Measurements from ENCODE around the gene ZNF385C.
"Not testable (repeated sequence)": the region's sequence is repeated elsewhere in the genome, so short reads cannot be mapped to it uniquely, and the experiment has no call there.

The ZNF385C gene

DNA sequence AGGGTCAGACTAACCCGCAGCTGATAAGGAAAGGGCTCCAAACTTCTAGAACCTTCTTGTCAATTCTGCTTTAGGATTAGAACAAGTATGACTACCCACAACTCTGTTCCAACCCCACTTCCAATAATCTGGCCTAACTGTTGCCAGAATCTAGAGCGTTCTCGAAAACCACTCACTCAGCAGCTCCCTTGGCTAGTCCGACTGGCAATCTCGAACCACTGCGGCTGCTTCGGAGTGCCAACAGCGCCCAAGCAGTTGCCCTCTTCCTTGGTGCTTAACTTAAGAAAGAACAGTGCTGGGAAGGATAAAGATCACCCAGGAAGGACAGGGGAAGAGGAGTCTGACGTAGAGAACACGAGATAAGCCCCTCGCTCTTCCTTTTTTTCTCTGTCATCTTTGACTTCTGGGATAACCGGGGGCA lies 81.9 kb downstream of the ZNF385C start:
- Histone ChIP-seq H2AK5ac (ENCODE audit: low read length) (peak overlapping the region; percentile 89), H3K79me2 (ENCODE audit: control insufficient read depth, insufficient read depth, low read length) (peaks cover 62% of the 10 kb centered on the region), H4K8ac (ENCODE audit: low read depth, low read length) (no peak overlapping the region), H3K27ac (ENCODE audit: low read depth, low read length) (peak overlapping the region; percentile 91), H3K18ac (ENCODE audit: low read length) (peak overlapping the region; percentile 92), H2BK5ac (ENCODE audit: low read length) (peak overlapping the region; percentile 71), H3K36me3 (ENCODE audit: control insufficient read depth, insufficient read depth, low read length) (no peaks in the 10 kb centered on the region), H2BK120ac (ENCODE audit: low read depth, low read length) (no peak overlapping the region), H3K4me2 (ENCODE audit: low read length) (peak overlapping the region; percentile 92), H3K4me3 (ENCODE audit: low read length) (peak overlapping the region; percentile 62), H2BK15ac (replicated peaks; ENCODE audit: low read depth) (no peak overlapping the region), H4K5ac (ENCODE audit: low read length) (peak overlapping the region; percentile 60), H3K4ac (ENCODE audit: low read depth, low read length) (peak overlapping the region; percentile 82), H3K27me3 (ENCODE audit: insufficient read depth, low read length, poor library complexity) (no peaks in the 10 kb centered on the region), H3K23ac (ENCODE audit: low read length) (peak overlapping the region; percentile 92), H3K79me1 (ENCODE audit: low read length) (peaks cover 13% of the 10 kb centered on the region), H3K56ac (ENCODE audit: low read length) (peak overlapping the region; percentile 100), H3K4me1 (ENCODE audit: control insufficient read depth, low read depth, low read length) (peaks cover 13% of the 10 kb centered on the region), H3K9ac (ENCODE audit: low read length) (peak overlapping the region; percentile 77)
- no CpG with 5 or more reads among the region's 12 CpGs for WGBS (ENCODE audit: extremely low coverage, insufficient coverage, low lambda C conversion rate)
- DNase-seq, result no peak

DNA sequence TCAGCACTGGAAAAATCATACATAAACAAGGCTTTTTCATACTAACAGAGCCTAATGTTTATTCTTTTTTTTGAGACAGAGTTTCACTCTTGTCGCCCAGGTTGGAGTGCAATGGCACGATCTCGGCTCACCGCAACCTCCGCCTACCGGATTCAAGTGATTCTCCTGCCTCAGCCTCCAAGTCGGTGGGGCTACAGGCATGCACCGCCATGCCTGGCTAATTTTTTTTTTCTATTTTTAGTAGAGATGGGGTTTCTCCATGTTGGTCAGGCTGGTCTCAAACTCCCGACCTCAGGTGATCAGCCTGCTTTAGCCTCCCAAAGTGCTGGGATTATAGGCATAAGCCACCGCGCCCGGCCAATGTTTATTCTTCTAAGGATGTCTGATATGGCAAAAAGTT lies 84.5 kb downstream of the ZNF385C start:
- not testable (repeated sequence) for H2BK5ac ChIP-seq (ENCODE audit: low read length); H4K5ac ChIP-seq (ENCODE audit: low read length); H3K4ac ChIP-seq (ENCODE audit: low read depth, low read length); H3K36me3 ChIP-seq (ENCODE audit: control insufficient read depth, insufficient read depth, low read length); H3K27me3 ChIP-seq (ENCODE audit: insufficient read depth, low read length, poor library complexity); H3K27ac ChIP-seq (ENCODE audit: low read depth, low read length); H3K4me3 ChIP-seq (ENCODE audit: low read length); H3K56ac ChIP-seq (ENCODE audit: low read length); H2BK120ac ChIP-seq (ENCODE audit: low read depth, low read length); H3K9ac ChIP-seq (ENCODE audit: low read length); H4K8ac ChIP-seq (ENCODE audit: low read depth, low read length); H2AK5ac ChIP-seq (ENCODE audit: low read length); H3K18ac ChIP-seq (ENCODE audit: low read length); H2BK15ac ChIP-seq (replicated peaks; ENCODE audit: low read depth); H3K23ac ChIP-seq (ENCODE audit: low read length); DNase-seq; H3K4me2 ChIP-seq (ENCODE audit: low read length)
- Histone ChIP-seq H3K4me1 (ENCODE audit: control insufficient read depth, low read depth, low read length) (peaks cover 11% of the 10 kb centered on the region), H3K79me1 (ENCODE audit: low read length) (peaks cover 12% of the 10 kb centered on the region), H3K79me2 (ENCODE audit: control insufficient read depth, insufficient read depth, low read length) (peaks cover 77% of the 10 kb centered on the region)
- no CpG with 5 or more reads among the region's 12 CpGs for WGBS (ENCODE audit: extremely low coverage, insufficient coverage, low lambda C conversion rate)

- Histone ChIP-seq H3K4me1 (ENCODE audit: control insufficient read depth, low read depth, low read length) (peaks cover 11% of the 10 kb centered on the region), H3K79me1 (ENCODE audit: low read length) (peaks cover 12% of the 10 kb centered on the region), H3K79me2 (ENCODE audit: control insufficient read depth, insufficient read depth, low read length) (peaks cover 82% of the 10 kb centered on the region)
- H2AK5ac ChIP-seq (ENCODE audit: low read length); H2BK15ac ChIP-seq (replicated peaks; ENCODE audit: low read depth); H4K8ac ChIP-seq (ENCODE audit: low read depth, low read length); H3K36me3 ChIP-seq (ENCODE audit: control insufficient read depth, insufficient read depth, low read length); H2BK120ac ChIP-seq (ENCODE audit: low read depth, low read length); H3K4me2 ChIP-seq (ENCODE audit: low read length); H3K56ac ChIP-seq (ENCODE audit: low read length); H3K27me3 ChIP-seq (ENCODE audit: insufficient read depth, low read length, poor library complexity); H2BK5ac ChIP-seq (ENCODE audit: low read length); H3K9ac ChIP-seq (ENCODE audit: low read length); H3K4ac ChIP-seq (ENCODE audit: low read depth, low read length); H3K27ac ChIP-seq (ENCODE audit: low read depth, low read length); H3K4me3 ChIP-seq (ENCODE audit: low read length); H4K5ac ChIP-seq (ENCODE audit: low read length); H3K18ac ChIP-seq (ENCODE audit: low read length); H3K23ac ChIP-seq (ENCODE audit: low read length): not testable (repeated sequence)
- no CpG with 5 or more reads among the region's 4 CpGs for WGBS (ENCODE audit: extremely low coverage, insufficient coverage, low lambda C conversion rate)
- peak; percentile 74 for DNase-seq
These were observed 85.9 kb downstream of the ZNF385C start for GRCh38 chr17:42012363-42012762.

- no peak overlapping the region for H4K8ac ChIP-seq (ENCODE audit: low read depth, low read length)
- peaks cover 9% of the 10 kb centered on the region for H3K4me1 ChIP-seq (ENCODE audit: control insufficient read depth, low read depth, low read length)
- H3K4ac ChIP-seq (ENCODE audit: low read depth, low read length), result no peak overlapping the region
- H3K18ac ChIP-seq (ENCODE audit: low read length), result no peak overlapping the region
- no CpG with 5 or more reads among the region's 3 CpGs for WGBS (ENCODE audit: extremely low coverage, insufficient coverage, low lambda C conversion rate)
- no peak overlapping the region for H3K23ac ChIP-seq (ENCODE audit: low read length)
- no peak overlapping the region for H3K4me2 ChIP-seq (ENCODE audit: low read length)
- H4K5ac ChIP-seq (ENCODE audit: low read length), result no peak overlapping the region
- no peak overlapping the region for H3K27ac ChIP-seq (ENCODE audit: low read depth, low read length)
- no peak overlapping the region for H3K9ac ChIP-seq (ENCODE audit: low read length)
- no peak overlapping the region for H3K56ac ChIP-seq (ENCODE audit: low read length)
- H2BK15ac ChIP-seq (replicated peaks; ENCODE audit: low read depth), result no peak overlapping the region
- H2BK120ac ChIP-seq (ENCODE audit: low read depth, low read length), result no peak overlapping the region
- no peaks in the 10 kb centered on the region for H3K27me3 ChIP-seq (ENCODE audit: insufficient read depth, low read length, poor library complexity)
- H2BK5ac ChIP-seq (ENCODE audit: low read length), result no peak overlapping the region
- no peak overlapping the region for H3K4me3 ChIP-seq (ENCODE audit: low read length)
- H2AK5ac ChIP-seq (ENCODE audit: low read length), result no peak overlapping the region
- peak; percentile 57 for DNase-seq
- peaks cover 9% of the 10 kb centered on the region for H3K79me1 ChIP-seq (ENCODE audit: low read length)
- peaks cover 82% of the 10 kb centered on the region for H3K79me2 ChIP-seq (ENCODE audit: control insufficient read depth, insufficient read depth, low read length)
- H3K36me3 ChIP-seq (ENCODE audit: control insufficient read depth, insufficient read depth, low read length), result no peaks in the 10 kb centered on the region
These were observed 87.3 kb downstream of the ZNF385C start for GRCh38 chr17:42010898-42011516.

- H3K36me3 ChIP-seq (ENCODE audit: control insufficient read depth, insufficient read depth, low read length); H2BK5ac ChIP-seq (ENCODE audit: low read length); H3K27me3 ChIP-seq (ENCODE audit: insufficient read depth, low read length, poor library complexity); H3K18ac ChIP-seq (ENCODE audit: low read length); H2BK15ac ChIP-seq (replicated peaks; ENCODE audit: low read depth); H3K4me1 ChIP-seq (ENCODE audit: control insufficient read depth, low read depth, low read length); DNase-seq; H3K56ac ChIP-seq (ENCODE audit: low read length); H3K79me1 ChIP-seq (ENCODE audit: low read length); H4K5ac ChIP-seq (ENCODE audit: low read length); H3K4ac ChIP-seq (ENCODE audit: low read depth, low read length); H2BK120ac ChIP-seq (ENCODE audit: low read depth, low read length); H3K27ac ChIP-seq (ENCODE audit: low read depth, low read length); H3K4me3 ChIP-seq (ENCODE audit: low read length); H3K9ac ChIP-seq (ENCODE audit: low read length); H2AK5ac ChIP-seq (ENCODE audit: low read length); H3K4me2 ChIP-seq (ENCODE audit: low read length); H4K8ac ChIP-seq (ENCODE audit: low read depth, low read length); H3K23ac ChIP-seq (ENCODE audit: low read length): not testable (repeated sequence)
- no CpG with 5 or more reads among the region's 9 CpGs for WGBS (ENCODE audit: extremely low coverage, insufficient coverage, low lambda C conversion rate)
- H3K79me2 ChIP-seq (ENCODE audit: control insufficient read depth, insufficient read depth, low read length), result peaks cover 78% of the 10 kb centered on the region
These were observed 88.0 kb downstream of the ZNF385C start for GRCh38 chr17:42010266-42010680.

DNA sequence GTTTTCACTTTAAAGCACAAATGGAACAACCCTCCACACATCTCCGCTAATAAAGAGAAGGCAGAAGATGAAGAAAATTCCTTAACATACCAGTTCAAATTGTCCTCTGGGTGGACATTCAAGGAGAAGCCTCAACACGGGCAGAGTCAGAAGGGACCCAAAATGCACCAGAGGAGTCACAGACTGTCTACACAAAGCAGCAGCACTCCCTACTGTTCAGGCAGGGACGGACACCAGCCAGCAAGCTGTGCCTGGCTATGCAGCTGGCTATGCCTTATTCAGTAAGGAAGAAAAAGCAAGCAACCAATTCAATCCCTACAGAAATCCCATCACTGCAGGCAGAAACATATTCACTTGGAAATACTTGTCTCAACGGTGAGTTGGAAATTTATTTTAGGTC lies 89.1 kb downstream of the ZNF385C start:
- Histone ChIP-seq H3K27ac (ENCODE audit: low read depth, low read length) (no peak overlapping the region), H2AK5ac (ENCODE audit: low read length) (no peak overlapping the region), H3K79me1 (ENCODE audit: low read length) (peaks cover 13% of the 10 kb centered on the region), H2BK120ac (ENCODE audit: low read depth, low read length) (no peak overlapping the region), H4K8ac (ENCODE audit: low read depth, low read length) (no peak overlapping the region), H2BK5ac (ENCODE audit: low read length) (no peak overlapping the region), H3K4me1 (ENCODE audit: control insufficient read depth, low read depth, low read length) (peaks cover 7% of the 10 kb centered on the region), H3K79me2 (ENCODE audit: control insufficient read depth, insufficient read depth, low read length) (peaks cover 80% of the 10 kb centered on the region), H3K4me2 (ENCODE audit: low read length) (no peak overlapping the region), H4K5ac (ENCODE audit: low read length) (no peak overlapping the region), H3K36me3 (ENCODE audit: control insufficient read depth, insufficient read depth, low read length) (no peaks in the 10 kb centered on the region), H3K9ac (ENCODE audit: low read length) (no peak overlapping the region), H3K56ac (ENCODE audit: low read length) (no peak overlapping the region), H3K4ac (ENCODE audit: low read depth, low read length) (no peak overlapping the region), H3K23ac (ENCODE audit: low read length) (no peak overlapping the region), H2BK15ac (replicated peaks; ENCODE audit: low read depth) (no peak overlapping the region), H3K4me3 (ENCODE audit: low read length) (no peak overlapping the region), H3K18ac (ENCODE audit: low read length) (no peak overlapping the region), H3K27me3 (ENCODE audit: insufficient read depth, low read length, poor library complexity) (no peaks in the 10 kb centered on the region)
- no CpG with 5 or more reads among the region's 4 CpGs for WGBS (ENCODE audit: extremely low coverage, insufficient coverage, low lambda C conversion rate)
- DNase-seq, result peak; percentile 41

All from mesendoderm (in vitro differentiated cells).